K562 treated with DMSO at 1 percent for 24 hours (cell line): Measurements from ENCODE around the gene GHRH. TPM values are rescaled to one million over a fixed set of nuclear protein-coding genes. Genes with fewer than 3 reads are reported as not detected.

Experiments
- total RNA-seq: library from RNA; unstranded; fragments of 300-600 nt; gene quantifications from 2 replicates; pipeline ENCODE4 v1.2.3, GENCODE V29; 2022; ENCODE audit warnings: low read depth; ENCODE audit not compliant: insufficient read depth

Gene GHRH, protein sequence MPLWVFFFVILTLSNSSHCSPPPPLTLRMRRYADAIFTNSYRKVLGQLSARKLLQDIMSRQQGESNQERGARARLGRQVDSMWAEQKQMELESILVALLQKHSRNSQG
- total RNA-seq: not detected in 2 replicates

DNA sequence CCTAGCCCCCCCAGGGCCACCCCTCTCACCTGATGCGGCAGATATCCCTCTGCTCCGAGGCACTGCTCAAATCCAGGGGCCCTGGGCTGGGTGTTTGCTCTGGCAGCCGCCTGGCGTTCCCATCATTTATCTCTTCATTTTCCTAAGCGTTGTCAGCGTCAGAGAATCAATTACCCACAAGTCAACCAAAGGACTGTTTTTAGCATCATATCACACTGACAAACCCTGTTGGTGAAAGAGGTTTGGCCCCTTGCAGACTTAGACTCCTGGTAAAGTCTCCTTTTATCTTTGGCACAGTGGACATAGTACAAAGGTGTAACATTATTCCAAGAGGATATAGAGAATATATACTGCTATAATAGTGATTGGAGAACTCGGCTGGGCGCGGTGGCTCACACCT lies at the start of gene GHRH:
GHRH (minus strand) TSS at position 101 of the 400 bp plus-strand sequence. CDS start 4,925 bp downstream, outside the sequence.

Other genes starting within 250 kb of the GHRH start
- gene RBL1, start 165.8 kb downstream of the GHRH start, total RNA-seq: 7.1 and 9.3 TPM in 2 replicates
- gene RPN2, start 82.5 kb downstream of the GHRH start, total RNA-seq: 278 and 285 TPM in 2 replicates
- 0.43 and 0.45 TPM in 2 replicates for gene MROH8, start 82.3 kb downstream of the GHRH start, total RNA-seq
- 21.7 and 22.1 TPM in 2 replicates for gene MANBAL, start 27.8 kb upstream of the GHRH start, total RNA-seq
- 6.8 and 7.3 TPM in 2 replicates for gene SRC, start 84.3 kb upstream of the GHRH start, total RNA-seq